Duodenal mucosa (tissue), 2 donors: ENCODE results near the gene SRA1.
"Not testable (repeated sequence)": the region's sequence is repeated elsewhere in the genome, so short reads cannot be mapped to it uniquely, and the experiment has no call there.

Source experiments
- H3K27ac ChIP-seq: one replicate; pipeline ENCODE4 v1.7.0; 2013; ENCODE audit warnings: low read depth, low read length
- H3K27me3 ChIP-seq, 2 donors: one replicate each; pipeline ENCODE4 v1.7.0; 2013; ENCODE audit warnings: low read length in 2 of 2, control low read depth in 1 of 2; ENCODE audit not compliant: insufficient read depth in 2 of 2, control insufficient read depth in 1 of 2
- H3K36me3 ChIP-seq, 2 donors: one replicate each; pipeline ENCODE4 v1.7.0; 2013; ENCODE audit warnings: low read length in 2 of 2, control low read depth in 1 of 2; ENCODE audit not compliant: insufficient read depth in 2 of 2, control insufficient read depth in 1 of 2
- H3K4me1 ChIP-seq, 2 donors: one replicate each; pipeline ENCODE4 v1.7.0; 2013; ENCODE audit warnings: low read length in 2 of 2, control low read depth in 1 of 2; ENCODE audit not compliant: insufficient read depth in 2 of 2, control insufficient read depth in 1 of 2
- H3K4me3 ChIP-seq, 2 donors: one replicate each; pipeline ENCODE4 v1.7.0; 2013; ENCODE audit warnings: low read length in 2 of 2, low read depth in 1 of 2
- H3K9ac ChIP-seq, 2 donors: one replicate each; pipeline ENCODE4 v1.7.0; 2013; ENCODE audit warnings: low read length in 2 of 2, low read depth in 1 of 2
- H3K9me3 ChIP-seq, 2 donors: one replicate each; pipeline ENCODE4 v1.7.0; 2013; ENCODE audit warnings: low read length in 2 of 2, control low read depth in 1 of 2; ENCODE audit not compliant: control insufficient read depth in 1 of 2

SRA1 gene

DNA sequence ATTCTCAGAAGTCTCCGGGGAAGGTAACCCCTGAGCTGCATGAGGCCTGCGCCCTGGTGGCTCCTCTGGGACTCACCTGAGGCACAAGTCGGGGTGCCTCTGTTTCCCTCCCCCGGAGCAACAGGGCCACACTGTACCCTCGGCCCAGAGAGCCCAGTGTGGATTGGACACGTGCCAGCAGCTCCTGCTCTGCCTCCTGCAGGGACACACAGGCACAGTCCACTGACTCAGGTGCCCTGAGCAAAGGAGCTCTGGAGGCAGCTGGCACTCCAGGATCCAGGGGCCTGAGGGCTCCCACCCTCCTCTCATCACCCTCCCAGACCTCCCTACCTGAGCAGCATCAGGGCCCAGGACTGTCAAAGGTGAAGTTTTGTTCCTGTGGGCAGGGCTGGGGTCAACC, 36.9 kb upstream of the SRA1 start:
- Histone ChIP-seq H3K36me3 (no peaks in the 10 kb centered on the region), H3K9me3 (no peaks in the 10 kb centered on the region), H3K9ac (no peak overlapping the region), H3K4me1 (peaks cover 6 to 8% of the 10 kb centered on the region in 2 donors), H3K4me3 (no peak overlapping the region), H3K27me3 (no peaks in the 10 kb centered on the region), H3K27ac (no peak overlapping the region)

DNA sequence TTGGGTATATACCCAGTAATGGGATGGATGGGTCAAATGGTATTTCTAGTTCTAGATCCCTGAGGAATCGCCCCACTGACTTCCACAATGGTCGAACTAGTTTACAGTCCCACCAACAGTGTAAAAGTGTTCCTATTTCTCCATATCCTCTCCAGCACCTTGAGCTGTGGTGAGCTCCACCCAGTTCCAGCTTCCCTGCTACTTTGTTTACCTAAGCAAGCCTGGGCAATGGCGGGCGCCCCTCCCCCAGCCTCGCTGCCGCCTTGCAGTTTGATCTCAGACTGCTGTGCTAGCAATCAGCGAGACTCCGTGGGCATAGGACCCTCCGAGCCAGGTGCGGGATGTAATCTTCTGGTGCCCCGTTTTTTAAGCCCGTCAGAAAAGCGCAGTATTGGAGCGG, 35.8 kb upstream of the SRA1 start:
- H3K9ac ChIP-seq, H3K4me3 ChIP-seq, H3K27ac ChIP-seq, H3K9me3 ChIP-seq, H3K4me1 ChIP-seq, H3K36me3 ChIP-seq, H3K27me3 ChIP-seq: not testable (repeated sequence)

DNA sequence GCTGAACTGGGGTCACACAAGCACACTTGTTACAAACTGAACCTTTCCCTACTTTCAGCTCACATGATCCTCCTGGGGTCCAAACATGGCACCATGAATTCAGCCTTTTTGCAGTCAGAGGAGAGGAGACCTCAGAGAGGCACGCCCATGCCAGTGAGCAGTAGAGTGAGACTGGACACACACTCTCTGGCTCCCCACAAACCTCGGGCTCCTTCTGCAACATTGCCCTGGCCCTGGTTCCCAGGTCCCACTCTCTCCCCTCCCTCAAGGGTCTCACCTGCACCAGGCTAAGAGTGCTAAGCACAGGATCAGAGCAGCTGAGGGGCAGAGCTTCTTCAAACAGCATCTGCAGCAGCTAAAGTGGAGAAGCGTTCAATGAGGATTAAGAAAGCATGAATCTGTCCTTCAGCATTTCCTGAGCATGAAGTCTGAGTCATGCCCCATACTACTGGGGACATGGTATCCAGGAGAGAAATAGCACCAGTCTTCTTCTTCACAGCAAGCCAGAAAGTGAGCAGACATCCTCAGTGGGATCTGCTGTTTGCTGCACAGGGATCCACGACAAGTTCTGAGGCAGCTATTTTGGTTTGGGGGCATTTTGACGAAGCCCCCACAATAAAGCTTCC, 34.6 kb upstream of the SRA1 start:
- no peak overlapping the region for H3K4me3 ChIP-seq
- H3K27me3 ChIP-seq, result no peaks in the 10 kb centered on the region
- no peaks in the 10 kb centered on the region for H3K36me3 ChIP-seq
- peaks cover 6 to 8% of the 10 kb centered on the region in 2 donors for H3K4me1 ChIP-seq
- H3K9ac ChIP-seq, result no peak overlapping the region
- no peaks in the 10 kb centered on the region for H3K9me3 ChIP-seq
- no peak overlapping the region for H3K27ac ChIP-seq

DNA sequence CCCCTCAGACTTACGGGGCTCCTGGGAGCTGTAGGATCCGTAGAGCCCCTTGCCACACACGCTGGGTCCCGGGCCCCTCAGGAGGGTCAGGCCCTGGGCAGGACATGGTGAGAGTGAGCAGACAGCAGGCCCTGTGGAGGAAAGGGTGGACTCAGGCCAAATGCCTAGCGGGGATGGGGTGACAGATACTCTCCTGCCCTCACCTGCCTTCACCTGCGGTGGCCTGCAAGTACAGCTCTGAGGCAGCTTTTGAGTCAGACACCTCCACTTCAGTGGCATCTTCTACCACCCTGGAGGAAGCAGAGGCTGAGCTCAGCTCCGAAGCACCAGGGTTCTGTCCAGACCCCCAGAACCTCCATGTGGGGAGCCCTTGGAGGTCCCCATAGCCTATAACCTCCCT, 33.6 kb upstream of the SRA1 start:
- Histone ChIP-seq H3K9me3 (no peaks in the 10 kb centered on the region), H3K9ac (no peak overlapping the region), H3K36me3 (no peaks in the 10 kb centered on the region), H3K27me3 (no peaks in the 10 kb centered on the region), H3K4me1 (peaks cover 6 to 8% of the 10 kb centered on the region in 2 donors), H3K4me3 (no peak overlapping the region), H3K27ac (no peak overlapping the region)

DNA sequence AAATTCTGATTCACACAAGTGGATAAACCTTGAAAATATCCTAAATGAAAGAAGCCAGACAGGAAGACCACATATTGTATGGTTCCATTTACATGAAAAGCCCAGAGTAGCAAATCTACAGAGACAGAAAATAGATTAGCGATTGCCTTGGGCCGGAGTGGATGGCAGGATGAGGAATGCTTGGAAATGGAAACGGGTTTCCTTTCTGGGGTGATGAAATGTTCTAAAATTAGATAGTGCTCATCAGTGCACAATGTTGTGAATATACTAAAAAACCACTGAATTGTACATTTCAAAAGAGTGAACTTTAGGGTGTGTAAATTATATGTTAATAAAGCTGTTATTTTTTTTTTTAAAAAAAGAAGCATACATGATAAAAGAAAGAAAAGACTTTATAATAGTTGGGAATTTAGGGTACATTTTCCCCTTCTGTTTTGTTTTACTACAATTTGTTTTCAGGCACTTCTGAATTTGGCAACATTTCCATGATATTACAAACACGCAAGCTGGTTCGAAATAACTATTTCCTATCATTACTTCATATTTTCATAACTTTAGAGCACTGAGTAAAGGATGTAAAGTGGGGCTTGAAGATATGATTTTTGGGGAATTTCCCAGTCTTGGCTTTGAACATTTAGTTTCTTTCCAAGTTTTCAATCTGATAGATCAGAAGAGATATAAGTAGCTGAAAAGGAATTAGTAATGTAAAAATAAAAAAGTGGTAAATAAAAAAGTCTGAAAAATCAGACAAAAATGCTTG, 31.2 kb upstream of the SRA1 start:
- Histone ChIP-seq H3K36me3 (no peaks in the 10 kb centered on the region), H3K27me3 (no peaks in the 10 kb centered on the region), H3K4me3 (no peak overlapping the region), H3K9me3 (no peaks in the 10 kb centered on the region), H3K4me1 (no peaks in the 10 kb centered on the region), H3K9ac (no peak overlapping the region), H3K27ac (peak overlapping the region; percentile 20)

DNA sequence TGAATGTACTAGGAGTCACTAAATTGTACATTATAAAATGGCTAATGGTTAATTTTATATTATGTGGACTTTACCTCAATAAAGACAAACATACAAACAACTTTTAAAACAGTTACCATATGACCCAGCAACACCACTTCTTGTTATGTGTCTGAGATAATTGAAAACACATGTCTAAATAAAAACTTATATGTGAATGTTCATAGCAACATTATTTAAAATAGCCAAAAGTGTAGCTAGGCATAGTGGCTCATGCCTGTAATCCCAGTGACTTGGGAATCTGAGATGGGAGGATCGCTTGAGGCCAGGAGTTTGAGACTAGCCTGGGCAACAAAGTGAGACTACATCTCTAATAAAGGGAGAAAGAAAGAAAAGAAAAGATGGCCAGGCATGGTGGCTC, 30.2 kb upstream of the SRA1 start:
- no peaks in the 10 kb centered on the region for H3K4me1 ChIP-seq
- no peaks in the 10 kb centered on the region for H3K36me3 ChIP-seq
- no peak overlapping the region for H3K4me3 ChIP-seq
- H3K9ac ChIP-seq, result no peak overlapping the region
- H3K27me3 ChIP-seq, result no peaks in the 10 kb centered on the region
- no peaks in the 10 kb centered on the region for H3K9me3 ChIP-seq
- no peak overlapping the region for H3K27ac ChIP-seq

DNA sequence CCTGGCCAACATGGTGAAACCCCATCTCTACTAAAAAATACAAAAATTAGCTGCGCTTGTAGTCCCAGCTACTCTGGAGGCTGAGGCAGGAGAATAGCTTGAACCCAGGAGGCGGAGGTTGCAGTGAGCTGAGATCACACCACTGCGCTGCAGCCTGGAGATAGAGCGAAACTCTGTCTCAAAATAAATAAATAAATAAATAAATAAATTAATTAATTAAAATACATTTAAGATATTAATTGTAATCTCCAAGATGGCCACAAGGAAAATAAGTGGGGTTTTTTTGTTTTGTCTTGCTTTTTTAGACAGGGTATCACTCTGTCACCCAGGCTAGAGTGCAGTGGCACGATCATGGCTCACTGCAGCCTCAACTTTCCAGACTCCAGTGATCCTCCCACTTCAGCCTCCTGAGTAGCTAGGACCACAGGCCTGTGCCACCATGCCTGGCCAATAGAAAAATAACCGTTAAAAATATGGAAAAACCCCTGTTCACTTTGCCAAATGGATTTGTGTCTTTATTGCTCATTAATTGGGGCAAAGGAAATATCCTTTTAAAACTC, 22.0 kb upstream of the SRA1 start:
- H3K36me3 ChIP-seq, H3K27ac ChIP-seq, H3K4me1 ChIP-seq, H3K9me3 ChIP-seq, H3K4me3 ChIP-seq, H3K9ac ChIP-seq, H3K27me3 ChIP-seq: not testable (repeated sequence)

DNA sequence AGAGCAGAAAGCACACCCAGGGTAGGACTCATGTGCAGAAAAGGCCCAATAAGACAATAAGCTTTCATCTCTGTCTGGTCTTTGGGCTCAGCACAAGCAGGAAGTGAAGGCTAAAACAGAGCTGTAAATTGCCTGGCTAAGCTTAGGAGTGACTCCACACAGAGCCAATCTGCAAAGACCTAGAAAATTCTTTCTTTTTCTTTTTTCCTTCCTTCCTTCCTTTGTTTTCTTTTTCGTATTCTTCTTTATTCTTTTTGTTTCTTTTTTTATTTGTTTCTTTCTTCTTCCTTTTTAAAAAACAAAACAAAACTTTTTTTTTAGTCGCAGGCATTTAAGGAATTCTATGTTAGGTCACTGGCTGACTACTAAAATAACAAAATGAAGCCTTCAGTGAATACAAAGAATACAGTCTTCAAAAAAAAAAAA, 19.5 kb upstream of the SRA1 start:
- Histone ChIP-seq H3K27me3 (no peaks in the 10 kb centered on the region), H3K36me3 (no peaks in the 10 kb centered on the region), H3K4me3 (no peak overlapping the region), H3K9me3 (no peaks in the 10 kb centered on the region), H3K4me1 (peaks cover 0 to 3% of the 10 kb centered on the region in 2 donors), H3K27ac (no peak overlapping the region), H3K9ac (no peak overlapping the region)

DNA sequence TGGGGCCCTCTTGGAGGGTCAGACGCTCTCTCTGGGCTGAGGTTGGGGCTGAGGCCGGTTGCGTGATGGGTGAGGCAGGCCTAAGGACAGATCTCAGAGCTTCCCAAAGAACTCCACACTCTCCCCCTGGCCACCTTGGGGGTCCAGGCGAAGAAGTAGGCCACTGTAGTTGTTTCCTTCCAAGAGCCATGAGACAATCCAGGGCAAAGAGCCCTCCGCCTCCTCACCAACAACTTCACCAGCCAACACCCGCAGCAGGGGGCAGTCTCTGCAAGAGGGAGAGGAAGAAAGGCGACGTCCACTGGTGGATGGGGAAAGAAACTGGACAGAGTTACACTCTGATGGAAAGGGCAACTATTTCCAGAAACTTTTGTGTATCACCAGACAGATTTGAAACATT, 18.0 kb upstream of the SRA1 start:
- no peaks in the 10 kb centered on the region for H3K27me3 ChIP-seq
- H3K4me1 ChIP-seq, result peaks cover 7 to 10% of the 10 kb centered on the region in 2 donors
- no peaks in the 10 kb centered on the region for H3K9me3 ChIP-seq
- H3K9ac ChIP-seq, result no peak overlapping the region
- H3K4me3 ChIP-seq, result no peak overlapping the region
- H3K36me3 ChIP-seq, result peaks cover 0 to 3% of the 10 kb centered on the region in 2 donors
- no peak overlapping the region for H3K27ac ChIP-seq

DNA sequence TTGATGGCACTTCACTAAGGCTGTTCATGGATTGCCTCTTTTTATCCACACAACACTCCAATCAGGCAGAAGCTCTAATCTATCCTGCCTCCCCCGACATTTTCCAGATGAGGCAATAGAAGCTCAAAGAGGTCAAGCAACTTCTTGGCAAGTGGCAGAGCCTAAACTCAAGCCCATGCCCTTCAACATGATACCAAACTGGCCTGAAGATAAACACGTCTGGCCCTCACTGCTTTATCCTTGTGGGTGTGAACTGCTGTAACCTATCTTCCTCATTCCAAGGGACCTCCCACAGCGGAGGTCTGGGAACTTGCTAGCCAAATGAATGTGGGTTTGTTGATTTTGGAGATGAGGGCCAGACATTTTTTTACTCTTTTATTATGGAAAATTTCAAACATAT, 16.9 kb upstream of the SRA1 start:
- Histone ChIP-seq H3K9ac (no peak overlapping the region), H3K27ac (no peak overlapping the region), H3K27me3 (no peaks in the 10 kb centered on the region), H3K36me3 (peaks cover 0 to 3% of the 10 kb centered on the region in 2 donors), H3K4me1 (peaks cover 18 to 20% of the 10 kb centered on the region in 2 donors), H3K4me3 (no peak overlapping the region), H3K9me3 (no peaks in the 10 kb centered on the region)
